ENCODE measurements around the gene ZNF660.

DNA sequence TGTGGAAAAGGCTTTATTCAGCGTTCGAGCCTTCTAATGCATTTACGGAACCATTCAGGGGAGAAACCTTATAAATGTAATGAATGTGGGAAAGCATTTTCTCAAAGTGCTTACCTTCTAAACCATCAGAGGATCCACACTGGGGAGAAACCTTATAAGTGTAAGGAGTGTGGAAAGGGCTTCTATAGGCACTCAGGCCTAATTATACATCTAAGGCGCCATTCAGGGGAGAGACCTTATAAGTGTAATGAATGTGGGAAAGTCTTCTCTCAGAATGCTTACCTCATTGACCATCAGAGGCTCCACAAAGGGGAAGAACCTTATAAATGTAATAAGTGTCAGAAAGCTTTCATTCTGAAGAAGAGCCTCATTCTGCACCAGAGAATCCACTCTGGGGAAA lies 57.6 kb downstream of the ZNF660 start:
- TF ChIP-seq POLR2A (IDR thresholded peaks at IDR 0.05), result no peak
- no peak for TF ChIP-seq CTCF (IDR thresholded peaks at IDR 0.05)

All from uterus (tissue), 2 donors.